ENCODE data around the gene JAKMIP3.

- TF ChIP-seq CTCF (IDR thresholded peaks at IDR 0.05) = no peak
- no peak for TF ChIP-seq POLR2A (IDR thresholded peaks at IDR 0.05)
Observed at GRCh38 chr10:132035476-132035875, 30.3 kb upstream of the JAKMIP3 start.

Measured in adrenal gland (tissue), 5 donors.